ENCODE data around the gene ENG. TPM values are rescaled to one million over a fixed set of nuclear protein-coding genes. Genes with fewer than 3 reads are reported as not detected.

Gene ENG
- total RNA-seq, 1 experiment from 2014 or later: 25.1 TPM

- ATAC-seq: no peak
- TF ChIP-seq POLR2AphosphoS5 (IDR thresholded peaks at IDR 0.05; ENCODE audit: low read depth, low read length): no peak
- no peak for TF ChIP-seq TCF7L2 (IDR thresholded peaks at IDR 0.05; ENCODE audit: low read depth, low read length)
- TF ChIP-seq REST (IDR thresholded peaks at IDR 0.05; ENCODE audit: insufficient read depth in 1 of 2, low read depth in 2 of 2, low read length in 1 of 2): no peak
- no peak for TF ChIP-seq CTCF (IDR thresholded peaks at IDR 0.05)
- no peak for TF ChIP-seq SIN3A (IDR thresholded peaks at IDR 0.05; ENCODE audit: borderline replicate concordance, insufficient read depth, low read depth, low read length)
- H3K27ac ChIP-seq (ENCODE audit: low read length): no peak overlapping the region
- no peaks in the 10 kb centered on the region for H3K9me3 ChIP-seq (ENCODE audit: control insufficient read depth, insufficient read depth, low read depth, low read length)
- H3K4me1 ChIP-seq (ENCODE audit: control insufficient read depth, insufficient read depth, low read length): peaks cover 8% of the 10 kb centered on the region
- no peaks in the 10 kb centered on the region for H3K27me3 ChIP-seq (ENCODE audit: control insufficient read depth, insufficient read depth, low read length)
- ChIA-PET POLR2A (interaction anchor here (0.7 kb wide), 1 partner anchor 19 kb away, joined by 5 read pairs; no protein-coding TSS in a partner anchor), CTCF (no interaction called here)
- no TSS peak for BruUV-seq (replicated peaks)
- in situ Hi-C loops (cut with HindIII; ENCODE audit: low pct_unique_long_range_greater_than_20kb, low sequenced_read_pairs): no loop called here
- no peak overlapping the region for H3K4me3 ChIP-seq (ENCODE audit: low read depth in 2 of 2, low read length in 2 of 2)
- H3K36me3 ChIP-seq (ENCODE audit: control insufficient read depth, insufficient read depth, low read length): peaks cover 21% of the 10 kb centered on the region
- intact Hi-C loops (cut with micrococcal nuclease; ENCODE audit: unreplicated experiment): no loop called here
- DNase-seq (ENCODE audit: low read depth, low spot score): no peak
Measured at GRCh38 chr9:127790094-127790855, 64.2 kb downstream of the ENG start.

- TF ChIP-seq POLR2AphosphoS5 (IDR thresholded peaks at IDR 0.05; ENCODE audit: low read depth, low read length) (no peak), REST (IDR thresholded peaks at IDR 0.05; ENCODE audit: insufficient read depth in 1 of 2, low read depth in 2 of 2, low read length in 1 of 2) (no peak), CTCF (IDR thresholded peaks at IDR 0.05) (no peak), TCF7L2 (IDR thresholded peaks at IDR 0.05; ENCODE audit: low read depth, low read length) (no peak), SIN3A (IDR thresholded peaks at IDR 0.05; ENCODE audit: borderline replicate concordance, insufficient read depth, low read depth, low read length) (no peak)
- H3K27me3 ChIP-seq (ENCODE audit: control insufficient read depth, insufficient read depth, low read length): no peaks in the 10 kb centered on the region
- intact Hi-C loops (cut with micrococcal nuclease; ENCODE audit: unreplicated experiment) (no loop called here), in situ Hi-C loops (cut with HindIII; ENCODE audit: low pct_unique_long_range_greater_than_20kb, low sequenced_read_pairs) (no loop called here)
- H3K4me1 ChIP-seq (ENCODE audit: control insufficient read depth, insufficient read depth, low read length): peaks cover 8% of the 10 kb centered on the region
- no TSS peak for BruUV-seq (replicated peaks)
- ATAC-seq (no peak), DNase-seq (ENCODE audit: low read depth, low spot score) (no peak)
- no peak overlapping the region for H3K27ac ChIP-seq (ENCODE audit: low read length)
- peaks cover 21% of the 10 kb centered on the region for H3K36me3 ChIP-seq (ENCODE audit: control insufficient read depth, insufficient read depth, low read length)
- H3K4me3 ChIP-seq (ENCODE audit: low read depth in 2 of 2, low read length in 2 of 2): no peak overlapping the region
- H3K9me3 ChIP-seq (ENCODE audit: control insufficient read depth, insufficient read depth, low read depth, low read length): no peaks in the 10 kb centered on the region
- POLR2A ChIA-PET: no interaction called here
- CTCF ChIA-PET: no interaction called here
Measured at GRCh38 chr9:127789179-127789578, 65.3 kb downstream of the ENG start.
